Neural cell (in vitro differentiated cells): Measurements from ENCODE around the gene CEP97.
A peak's percentile ranks its signal among the peaks of the same experiment; 100 is the strongest.

Experiments used
- EP300 ChIP-seq: fragments of 450-650 bp; conservative IDR thresholded peaks from 2 replicates; pipeline ENCODE4 v1.6.1; 2014; ENCODE audit warnings: antibody characterized with exemption, mild to moderate bottlenecking, moderate library complexity; ENCODE audit not compliant: poor library complexity, severe bottlenecking
- EZH2 ChIP-seq: fragments of 200-600, 300-800 bp; shearing (Covaris generic), sonication (generic); IDR thresholded peaks from 2 replicates; pipeline ENCODE4 v1.6.1; 2014; ENCODE audit warnings: antibody characterized with exemption, low read length, borderline replicate concordance, mild to moderate bottlenecking; ENCODE audit not compliant: insufficient read depth, poor library complexity, severe bottlenecking
- POLR2AphosphoS5 ChIP-seq: IDR thresholded peaks from 2 replicates; pipeline ENCODE4 v1.6.1; 2012
- RAD21 ChIP-seq: fragments of 450-650 bp; conservative IDR thresholded peaks from 2 replicates; pipeline ENCODE4 v1.6.1; 2014; ENCODE audit warnings: antibody characterized with exemption, mild to moderate bottlenecking, moderate library complexity
- SMC3 ChIP-seq: fragments of 450-650 bp; conservative IDR thresholded peaks from 2 replicates; pipeline ENCODE4 v1.6.1; 2014; ENCODE audit warnings: antibody characterized with exemption, mild to moderate bottlenecking, moderate library complexity; ENCODE audit not compliant: poor library complexity
- TAF1 ChIP-seq: IDR thresholded peaks from 2 replicates; pipeline ENCODE4 v1.6.1; 2012; ENCODE audit warnings: low read depth
- TF ChIP-seq, protein P1 (sequence below): fragments of 450-650 bp; IDR thresholded peaks from 2 replicates; pipeline ENCODE4 v1.5.1; 2014; ENCODE audit warnings: antibody characterized with exemption, mild to moderate bottlenecking, moderate library complexity; ENCODE audit not compliant: poor library complexity, severe bottlenecking
- TF ChIP-seq, protein P2 (sequence below): IDR thresholded peaks from 2 replicates; pipeline ENCODE4 v1.6.1; 2012; ENCODE audit warnings: borderline replicate concordance

- TF ChIP-seq SMC3, result no peak
- TF ChIP-seq, protein P1, sequence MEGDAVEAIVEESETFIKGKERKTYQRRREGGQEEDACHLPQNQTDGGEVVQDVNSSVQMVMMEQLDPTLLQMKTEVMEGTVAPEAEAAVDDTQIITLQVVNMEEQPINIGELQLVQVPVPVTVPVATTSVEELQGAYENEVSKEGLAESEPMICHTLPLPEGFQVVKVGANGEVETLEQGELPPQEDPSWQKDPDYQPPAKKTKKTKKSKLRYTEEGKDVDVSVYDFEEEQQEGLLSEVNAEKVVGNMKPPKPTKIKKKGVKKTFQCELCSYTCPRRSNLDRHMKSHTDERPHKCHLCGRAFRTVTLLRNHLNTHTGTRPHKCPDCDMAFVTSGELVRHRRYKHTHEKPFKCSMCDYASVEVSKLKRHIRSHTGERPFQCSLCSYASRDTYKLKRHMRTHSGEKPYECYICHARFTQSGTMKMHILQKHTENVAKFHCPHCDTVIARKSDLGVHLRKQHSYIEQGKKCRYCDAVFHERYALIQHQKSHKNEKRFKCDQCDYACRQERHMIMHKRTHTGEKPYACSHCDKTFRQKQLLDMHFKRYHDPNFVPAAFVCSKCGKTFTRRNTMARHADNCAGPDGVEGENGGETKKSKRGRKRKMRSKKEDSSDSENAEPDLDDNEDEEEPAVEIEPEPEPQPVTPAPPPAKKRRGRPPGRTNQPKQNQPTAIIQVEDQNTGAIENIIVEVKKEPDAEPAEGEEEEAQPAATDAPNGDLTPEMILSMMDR, result peak; percentile 86
- peak; percentile 98 for TF ChIP-seq POLR2AphosphoS5
- peak; percentile 42 for TF ChIP-seq RAD21
- no peak for TF ChIP-seq EZH2
- TF ChIP-seq, protein P2, sequence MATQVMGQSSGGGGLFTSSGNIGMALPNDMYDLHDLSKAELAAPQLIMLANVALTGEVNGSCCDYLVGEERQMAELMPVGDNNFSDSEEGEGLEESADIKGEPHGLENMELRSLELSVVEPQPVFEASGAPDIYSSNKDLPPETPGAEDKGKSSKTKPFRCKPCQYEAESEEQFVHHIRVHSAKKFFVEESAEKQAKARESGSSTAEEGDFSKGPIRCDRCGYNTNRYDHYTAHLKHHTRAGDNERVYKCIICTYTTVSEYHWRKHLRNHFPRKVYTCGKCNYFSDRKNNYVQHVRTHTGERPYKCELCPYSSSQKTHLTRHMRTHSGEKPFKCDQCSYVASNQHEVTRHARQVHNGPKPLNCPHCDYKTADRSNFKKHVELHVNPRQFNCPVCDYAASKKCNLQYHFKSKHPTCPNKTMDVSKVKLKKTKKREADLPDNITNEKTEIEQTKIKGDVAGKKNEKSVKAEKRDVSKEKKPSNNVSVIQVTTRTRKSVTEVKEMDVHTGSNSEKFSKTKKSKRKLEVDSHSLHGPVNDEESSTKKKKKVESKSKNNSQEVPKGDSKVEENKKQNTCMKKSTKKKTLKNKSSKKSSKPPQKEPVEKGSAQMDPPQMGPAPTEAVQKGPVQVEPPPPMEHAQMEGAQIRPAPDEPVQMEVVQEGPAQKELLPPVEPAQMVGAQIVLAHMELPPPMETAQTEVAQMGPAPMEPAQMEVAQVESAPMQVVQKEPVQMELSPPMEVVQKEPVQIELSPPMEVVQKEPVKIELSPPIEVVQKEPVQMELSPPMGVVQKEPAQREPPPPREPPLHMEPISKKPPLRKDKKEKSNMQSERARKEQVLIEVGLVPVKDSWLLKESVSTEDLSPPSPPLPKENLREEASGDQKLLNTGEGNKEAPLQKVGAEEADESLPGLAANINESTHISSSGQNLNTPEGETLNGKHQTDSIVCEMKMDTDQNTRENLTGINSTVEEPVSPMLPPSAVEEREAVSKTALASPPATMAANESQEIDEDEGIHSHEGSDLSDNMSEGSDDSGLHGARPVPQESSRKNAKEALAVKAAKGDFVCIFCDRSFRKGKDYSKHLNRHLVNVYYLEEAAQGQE, result no peak
- TF ChIP-seq EP300, result peak; percentile 40
- TF ChIP-seq TAF1, result peak; percentile 68
Observed at GRCh38 chr3:101676765-101677435, 47.5 kb upstream of the CEP97 start, which contains the start of gene ZBTB11.
